Hindlimb muscle (tissue), 1 donor: ENCODE results near the gene PCSK1. TPM values are rescaled to one million over a fixed set of nuclear protein-coding genes. Genes with fewer than 3 reads are reported as not detected.
"Not testable (repeated sequence)": the region's sequence is repeated elsewhere in the genome, so short reads cannot be mapped to it uniquely, and the experiment has no call there.

ENCODE experiments used
- DNase-seq: peaks from one replicate; pipeline ENCODE4 v3.0.0-alpha.2; 2013
- polyA plus RNA-seq: library from polyadenylated mRNA; unstranded; fragments of 120-200 nt; gene quantifications from one replicate; pipeline ENCODE4 v1.2.1, GENCODE V29; 2013; ENCODE audit not compliant: insufficient read length

Gene PCSK1
- polyA plus RNA-seq, 1 donor = 0.04 TPM

DNA sequence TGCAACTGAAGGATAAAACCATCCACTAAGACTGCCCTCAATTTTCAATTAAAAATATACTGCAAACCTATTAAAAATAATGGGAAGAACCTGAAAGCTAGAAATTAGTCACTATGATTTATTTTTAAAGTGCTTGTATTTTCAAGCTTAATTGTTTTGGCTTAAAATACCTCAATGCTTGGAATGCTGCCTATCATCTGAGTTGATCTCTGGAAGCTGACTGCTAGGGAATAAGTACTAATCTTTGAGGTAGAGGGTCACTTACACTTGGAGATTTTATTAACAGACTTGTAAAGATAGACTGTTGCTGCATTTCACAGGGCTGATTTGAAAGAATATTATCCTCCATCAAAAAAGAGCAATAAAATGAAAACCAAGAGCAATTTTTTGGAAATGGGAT lies 6.2 kb downstream of the PCSK1 start:
- no peak for DNase-seq

DNA sequence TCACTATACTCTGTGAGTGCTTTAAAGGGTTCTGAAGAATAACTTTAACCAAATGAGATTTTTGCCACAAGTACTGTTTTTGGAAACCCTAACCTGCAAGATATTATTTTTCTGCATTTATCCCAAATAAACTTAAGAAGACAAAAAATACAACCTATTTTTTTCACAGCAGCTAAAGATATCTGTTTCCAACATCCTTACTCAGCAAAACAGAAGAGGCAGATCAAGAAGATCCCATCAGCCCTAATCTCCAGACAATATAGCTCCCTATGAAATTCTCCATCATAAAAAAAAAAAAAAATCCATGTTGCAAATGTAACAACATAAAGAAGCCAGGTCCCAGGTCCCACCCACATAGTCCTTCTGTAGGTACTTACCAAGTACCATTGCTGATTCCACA lies 7.6 kb downstream of the PCSK1 start:
- DNase-seq = no peak

GRCh38 chr5:96415897-96416296 lies 17.2 kb downstream of the PCSK1 start:
- DNase-seq = no peak

- DNase-seq = no peak
Measured at GRCh38 chr5:96412868-96413449, 20.1 kb downstream of the PCSK1 start.

GRCh38 chr5:96410013-96410412 lies 23.0 kb downstream of the PCSK1 start:
- DNase-seq = no peak

- DNase-seq = no peak
Measured at GRCh38 chr5:96408841-96409538, 24.1 kb downstream of the PCSK1 start.

- no peak for DNase-seq
Measured at GRCh38 chr5:96408210-96408777, 24.8 kb downstream of the PCSK1 start.

DNA sequence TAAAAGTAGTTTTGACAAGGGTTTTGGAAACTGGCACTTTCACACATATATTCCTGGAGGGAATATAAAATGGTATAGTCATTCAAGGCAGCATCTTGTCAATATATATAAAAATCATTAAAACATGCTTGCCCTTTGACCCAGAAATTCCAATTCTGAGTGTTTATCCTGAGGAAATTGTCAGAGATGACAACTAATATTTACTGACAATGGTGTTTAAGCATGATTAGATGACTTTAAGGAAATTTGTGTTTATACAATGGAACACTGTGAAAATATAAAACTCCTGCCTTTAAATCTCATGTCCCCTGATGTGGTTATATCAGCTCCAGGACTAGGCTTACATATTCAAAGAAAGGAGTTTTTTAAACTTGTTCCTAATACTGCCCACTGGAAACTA lies 25.6 kb downstream of the PCSK1 start:
- DNase-seq = no peak

- no peak for DNase-seq
Measured at GRCh38 chr5:96404191-96404867, 28.7 kb downstream of the PCSK1 start.

- no peak for DNase-seq
Measured at GRCh38 chr5:96402500-96402899, 30.5 kb downstream of the PCSK1 start.

GRCh38 chr5:96396878-96397277 lies 36.2 kb downstream of the PCSK1 start:
- DNase-seq = no peak

DNA sequence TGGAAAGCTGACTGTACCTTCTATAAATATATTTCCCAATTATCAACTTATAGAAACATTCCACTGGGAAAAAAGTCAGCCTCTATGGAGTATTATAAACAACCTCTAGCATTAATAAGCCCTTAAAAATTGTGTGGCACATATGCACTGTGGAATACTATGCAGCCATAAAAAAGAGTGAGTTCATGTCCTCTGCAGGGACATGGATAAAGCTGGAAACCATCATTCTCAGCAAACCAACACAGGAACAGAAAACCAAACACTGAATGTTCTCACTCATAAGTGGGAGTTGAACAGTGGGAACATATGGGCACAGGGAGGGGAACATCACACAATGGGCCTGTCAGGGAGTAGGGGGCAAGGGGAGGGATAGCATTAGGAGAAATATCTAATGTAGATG lies 37.8 kb downstream of the PCSK1 start:
- not testable (repeated sequence) for DNase-seq

DNA sequence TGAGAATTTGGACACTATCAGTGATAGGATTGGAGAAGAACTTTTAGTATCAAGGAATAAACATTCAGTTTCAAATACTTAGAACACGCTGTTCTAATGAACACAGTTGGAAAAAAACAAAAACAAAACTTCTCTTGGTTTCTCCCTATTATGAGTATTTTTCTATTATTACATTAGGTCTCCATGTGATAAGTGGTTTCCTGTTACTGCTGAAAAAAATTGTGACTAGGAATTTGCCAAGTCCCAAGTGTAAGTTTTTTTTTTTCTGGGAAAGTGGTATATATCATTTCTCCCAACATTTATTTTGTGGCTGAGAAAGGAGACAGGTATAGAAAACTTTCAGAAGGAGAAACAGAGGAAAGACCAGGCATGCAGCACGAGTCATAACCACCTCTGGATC lies 41.1 kb downstream of the PCSK1 start:
- no peak for DNase-seq

GRCh38 chr5:96388176-96388575 lies 44.9 kb downstream of the PCSK1 start:
- DNase-seq = no peak

DNA sequence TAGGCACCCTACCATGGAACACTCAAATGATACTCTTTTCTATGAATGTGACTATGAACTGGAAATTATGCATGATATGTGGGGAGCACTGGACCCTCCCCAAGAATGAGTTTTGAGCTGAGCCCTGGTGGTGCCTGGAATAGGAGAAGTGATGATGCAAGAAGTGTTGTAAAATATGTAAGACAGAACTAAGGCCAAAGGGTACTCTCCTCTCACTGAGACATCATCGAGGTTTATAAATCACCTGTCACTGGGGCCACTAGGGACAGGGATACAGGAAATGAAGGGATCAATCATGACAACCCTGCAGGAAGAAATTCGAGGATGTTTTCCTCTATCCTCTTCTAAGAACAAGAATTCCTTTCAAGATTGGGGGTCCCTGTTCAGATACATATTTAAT lies 45.4 kb downstream of the PCSK1 start:
- no peak for DNase-seq

GRCh38 chr5:96385538-96385937 lies 47.5 kb downstream of the PCSK1 start:
- no peak for DNase-seq

- DNase-seq = no peak
Measured at GRCh38 chr5:96384353-96384752, 48.7 kb downstream of the PCSK1 start.

GRCh38 chr5:96381526-96381925 lies 51.5 kb downstream of the PCSK1 start:
- DNase-seq = no peak

GRCh38 chr5:96379896-96380295 lies 53.2 kb downstream of the PCSK1 start:
- DNase-seq = no peak

DNA sequence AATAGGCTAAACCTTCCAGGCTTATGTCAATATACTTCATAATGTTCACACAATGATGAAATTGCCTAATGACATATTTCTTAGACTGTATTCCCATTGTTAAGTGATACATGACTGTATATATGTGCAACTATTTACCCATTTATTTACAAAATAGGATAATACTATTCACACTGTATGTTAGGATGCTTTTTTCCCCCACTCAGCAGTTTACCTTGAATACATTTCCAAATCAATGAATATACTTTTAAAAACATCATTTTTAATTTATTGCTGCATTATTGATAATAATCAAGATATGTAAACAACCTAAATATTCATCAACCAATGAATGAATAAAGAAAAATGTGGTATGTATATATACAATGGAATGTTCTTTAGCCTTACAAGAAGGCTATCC lies 55.5 kb downstream of the PCSK1 start:
- no peak for DNase-seq

DNA sequence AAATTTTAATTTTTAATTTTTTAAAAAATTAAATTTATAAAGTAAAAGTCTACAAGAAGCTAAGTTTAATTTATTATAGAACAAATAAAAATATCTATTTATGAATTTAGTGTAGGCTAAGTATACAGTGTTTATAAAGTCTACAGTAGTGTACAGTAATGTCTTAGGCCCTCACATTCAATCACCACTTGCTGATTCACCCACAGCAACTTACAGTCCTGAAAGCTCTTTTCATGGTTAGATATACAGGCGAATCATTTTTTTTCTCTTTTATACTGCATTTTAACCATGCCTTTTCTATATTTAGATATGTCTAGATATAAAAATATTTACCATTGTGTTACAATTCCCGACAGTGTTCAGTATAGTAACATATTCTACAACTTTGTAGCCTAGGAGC lies 55.9 kb downstream of the PCSK1 start:
- DNase-seq = no peak

DNA sequence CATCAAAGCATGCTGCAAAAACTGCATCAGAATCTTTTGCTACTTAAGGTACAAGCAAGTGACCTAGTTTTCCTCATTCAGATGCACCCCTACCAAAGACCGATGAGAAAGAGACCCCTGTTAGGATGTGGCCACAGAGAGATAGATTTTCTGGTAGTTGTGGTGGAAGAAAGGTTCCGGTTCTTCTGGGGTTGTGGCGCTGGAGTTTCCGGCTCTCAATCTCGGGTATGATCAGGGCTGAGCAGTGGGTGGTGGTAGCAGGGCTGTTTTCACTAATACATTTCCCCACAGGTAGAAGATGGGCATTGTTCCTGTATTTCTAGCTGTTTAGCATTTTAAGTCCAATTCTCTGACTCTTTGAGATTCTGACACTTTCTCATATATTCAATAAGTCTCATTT lies 58.4 kb downstream of the PCSK1 start:
- DNase-seq = no peak

DNA sequence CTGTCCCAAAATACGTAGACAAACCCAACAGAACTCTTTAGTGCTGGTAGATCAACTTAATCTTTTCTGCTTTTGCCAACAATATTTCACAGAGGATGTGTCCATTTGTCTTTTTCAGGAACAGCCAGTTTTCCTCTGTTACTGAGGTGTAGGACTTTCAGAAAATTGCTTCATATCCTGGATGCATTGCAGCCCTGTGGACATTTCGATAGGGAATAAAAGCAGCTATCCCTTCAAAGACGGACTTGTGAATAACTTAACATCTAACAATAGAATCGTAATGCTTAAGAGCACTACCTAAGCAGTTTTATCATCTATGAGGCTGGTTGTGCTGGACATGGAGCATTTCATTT lies 59.7 kb downstream of the PCSK1 start:
- DNase-seq = no peak
